Stimulated activated naive CD8-positive, alpha-beta T cell treated with anti-CD3 and anti-CD28 coated beads, Interleukin-15, Interleukin-2, amounts not matched to agents 100 U/mL and 50 U/mL, for 24 hours (primary cell): Measurements from ENCODE around the gene MARK4.

Experiments
- ATAC-seq: fragments of 150-1000 bp; cut with Tn5 transposase; one replicate; pipeline ENCODE4 v1.10.0; 2021
- DNase-seq: peaks from one replicate; pipeline ENCODE4 v3.0.0; 2021

The MARK4 gene

DNA sequence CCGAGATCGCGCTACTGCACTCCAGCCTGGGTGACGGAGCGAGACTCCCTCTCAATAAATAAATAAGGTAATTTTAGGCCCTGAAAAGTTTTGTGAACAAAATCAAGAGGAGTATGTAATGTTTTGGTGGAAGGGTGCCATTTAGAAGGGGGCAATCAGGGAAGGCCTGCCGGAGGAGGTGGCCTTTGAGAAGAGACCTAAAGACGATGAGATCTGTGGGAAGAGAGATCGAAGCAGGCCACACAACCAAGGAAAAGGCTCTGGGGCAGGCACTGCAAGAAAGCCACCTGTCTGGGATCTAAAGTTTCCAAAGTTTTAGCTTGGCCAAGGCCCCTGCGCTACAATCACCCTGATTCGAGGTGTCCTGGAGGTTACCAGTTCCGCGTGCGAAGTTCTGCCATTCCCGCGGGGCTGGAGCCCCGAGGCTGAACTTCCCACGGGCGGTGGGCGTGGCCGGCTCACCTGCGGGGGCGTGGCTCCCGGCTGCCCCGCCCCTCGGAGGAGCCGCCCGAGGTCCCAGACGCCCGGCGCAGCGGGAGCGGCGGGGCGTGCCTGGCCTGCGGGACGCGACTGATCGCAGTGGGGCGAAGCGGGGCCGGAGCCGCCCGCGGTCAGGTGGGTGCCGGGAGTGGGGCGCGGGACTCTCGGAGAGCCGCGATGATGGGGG is 89.3 kb downstream of the MARK4 start, which contains the start of gene KLC3:
Gene KLC3, plus strand, starts transcription at position 519 of the 667 bp plus-strand sequence. CDS start 4,792 bp downstream, outside the sequence.
- DNase-seq (peak; percentile 45), ATAC-seq (no peak)

DNA sequence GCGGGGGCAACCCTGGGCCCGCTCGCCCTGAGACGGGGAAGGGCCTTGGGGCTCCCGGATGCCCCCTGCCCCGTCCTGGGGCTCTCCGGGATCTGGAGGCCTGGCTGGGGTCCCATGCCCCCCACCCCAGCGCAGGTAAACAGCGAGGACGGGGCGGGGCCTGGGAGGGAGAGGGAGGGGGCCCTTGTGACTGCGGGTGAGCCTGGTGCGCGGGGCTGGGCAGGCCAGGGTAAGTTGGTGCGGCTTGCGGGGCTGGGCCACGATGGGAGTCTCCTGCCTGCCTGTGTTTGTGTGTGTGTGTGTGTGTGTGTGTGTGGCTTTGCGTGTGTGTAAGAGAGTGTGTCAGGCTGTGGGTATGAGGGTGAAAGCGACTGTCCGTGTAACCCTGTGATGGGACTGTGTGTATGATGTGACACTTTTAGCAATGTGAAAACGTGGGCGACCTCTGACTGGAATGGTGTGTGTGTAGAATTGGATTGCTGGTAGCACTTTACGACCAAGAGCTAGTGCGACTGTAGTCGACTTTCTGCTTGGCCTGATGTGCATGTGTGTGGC is 89.9 kb downstream of the MARK4 start:
- ATAC-seq (no peak), DNase-seq (no peak)

DNA sequence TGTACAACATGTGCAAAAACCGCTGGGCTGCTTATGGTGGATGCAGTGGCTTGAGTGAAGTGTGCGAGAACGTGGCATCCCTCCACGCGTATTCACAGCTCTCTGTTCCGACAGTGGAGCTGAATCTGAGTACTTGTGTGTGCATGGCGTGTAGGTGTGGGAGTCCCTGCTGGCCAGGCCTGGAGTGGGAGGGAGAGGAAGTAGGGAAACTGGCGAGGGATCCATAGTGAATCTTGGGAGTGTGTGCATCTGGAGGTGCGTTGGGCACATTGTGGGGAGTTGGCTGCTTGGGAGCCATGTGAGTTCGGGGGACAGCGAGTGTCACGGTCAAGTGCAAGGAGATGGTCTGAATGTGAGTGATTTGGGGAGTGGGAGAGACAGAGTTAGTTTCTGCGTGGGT is 91.8 kb downstream of the MARK4 start:
- no peak for DNase-seq
- ATAC-seq, result no peak

DNA sequence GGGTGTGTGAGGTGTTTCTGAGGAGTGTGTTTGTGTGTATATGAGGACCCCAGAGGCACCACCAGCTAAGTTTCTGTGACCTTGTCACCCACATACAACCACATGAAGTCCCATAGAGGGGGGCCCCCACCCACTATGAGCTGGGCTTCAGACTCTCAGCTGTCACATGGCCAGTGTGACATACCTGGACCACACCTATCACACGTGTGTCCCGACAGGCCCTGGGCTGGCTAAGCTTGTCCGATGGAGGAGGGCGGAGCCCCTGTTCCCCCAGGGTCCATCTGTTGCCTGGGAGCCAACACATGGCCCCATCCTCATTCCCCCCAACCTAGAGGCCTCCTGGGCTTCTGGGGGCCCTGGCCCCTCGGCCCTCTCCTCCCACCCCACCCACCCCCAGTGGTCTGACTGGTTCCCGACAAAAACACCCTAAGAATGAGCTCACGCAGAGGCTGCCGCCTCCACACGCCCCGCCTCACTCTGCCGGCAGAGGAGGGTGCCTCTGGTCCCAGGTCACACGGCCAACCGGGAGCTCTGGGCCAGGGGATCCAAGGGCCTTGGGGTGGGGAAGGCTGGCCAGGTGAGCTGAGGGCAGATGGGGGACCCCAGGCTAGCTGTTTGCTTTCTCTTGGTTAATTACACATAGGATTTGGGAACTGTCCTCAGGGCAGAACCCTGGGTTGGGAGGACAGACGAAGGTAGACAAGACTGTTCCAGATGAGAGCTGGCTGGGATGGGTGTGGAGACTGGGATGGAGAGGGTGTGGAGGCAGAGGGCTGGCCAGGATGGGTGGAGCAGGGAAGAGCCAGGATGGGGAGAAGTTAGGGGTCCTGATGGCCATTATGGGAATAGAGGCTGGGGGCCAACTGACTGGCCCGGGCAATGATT is 93.8 kb downstream of the MARK4 start:
- ATAC-seq, result no peak

DNA sequence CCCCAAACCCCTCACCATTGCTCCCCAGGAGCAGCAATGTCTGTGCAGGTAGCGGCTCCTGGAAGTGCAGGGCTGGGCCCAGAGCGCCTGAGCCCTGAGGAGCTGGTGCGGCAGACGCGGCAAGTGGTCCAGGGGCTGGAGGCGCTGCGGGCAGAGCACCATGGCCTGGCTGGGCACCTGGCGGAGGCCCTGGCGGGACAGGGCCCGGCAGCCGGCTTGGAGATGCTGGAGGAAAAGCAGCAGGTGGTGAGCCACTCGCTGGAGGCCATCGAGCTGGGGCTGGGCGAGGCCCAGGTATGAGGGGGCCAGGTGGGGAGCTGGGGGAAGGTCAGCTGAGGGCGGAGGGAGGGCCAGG is 94.4 kb downstream of the MARK4 start:
- no peak for DNase-seq
- no peak for ATAC-seq

More for the DNA sequence above, 93.8 kb downstream of the MARK4 start:
- no peak for DNase-seq

DNA sequence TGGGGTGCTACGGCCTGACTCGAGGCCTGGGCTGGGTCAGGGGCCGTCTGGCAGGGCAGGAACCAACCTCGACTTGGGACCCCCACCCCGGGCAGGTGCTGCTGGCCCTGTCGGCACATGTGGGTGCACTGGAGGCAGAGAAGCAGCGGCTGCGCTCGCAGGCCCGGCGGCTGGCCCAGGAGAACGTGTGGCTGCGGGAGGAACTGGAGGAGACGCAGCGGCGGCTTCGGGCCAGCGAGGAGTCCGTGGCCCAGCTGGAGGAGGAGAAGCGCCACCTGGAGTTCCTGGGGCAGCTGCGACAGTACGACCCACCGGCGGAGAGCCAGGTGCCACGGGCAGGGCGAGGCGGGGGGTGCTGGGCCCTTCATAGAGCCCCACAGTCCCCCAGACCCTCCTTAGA is 95.4 kb downstream of the MARK4 start:
- no peak for DNase-seq
- ATAC-seq, result no peak

DNA sequence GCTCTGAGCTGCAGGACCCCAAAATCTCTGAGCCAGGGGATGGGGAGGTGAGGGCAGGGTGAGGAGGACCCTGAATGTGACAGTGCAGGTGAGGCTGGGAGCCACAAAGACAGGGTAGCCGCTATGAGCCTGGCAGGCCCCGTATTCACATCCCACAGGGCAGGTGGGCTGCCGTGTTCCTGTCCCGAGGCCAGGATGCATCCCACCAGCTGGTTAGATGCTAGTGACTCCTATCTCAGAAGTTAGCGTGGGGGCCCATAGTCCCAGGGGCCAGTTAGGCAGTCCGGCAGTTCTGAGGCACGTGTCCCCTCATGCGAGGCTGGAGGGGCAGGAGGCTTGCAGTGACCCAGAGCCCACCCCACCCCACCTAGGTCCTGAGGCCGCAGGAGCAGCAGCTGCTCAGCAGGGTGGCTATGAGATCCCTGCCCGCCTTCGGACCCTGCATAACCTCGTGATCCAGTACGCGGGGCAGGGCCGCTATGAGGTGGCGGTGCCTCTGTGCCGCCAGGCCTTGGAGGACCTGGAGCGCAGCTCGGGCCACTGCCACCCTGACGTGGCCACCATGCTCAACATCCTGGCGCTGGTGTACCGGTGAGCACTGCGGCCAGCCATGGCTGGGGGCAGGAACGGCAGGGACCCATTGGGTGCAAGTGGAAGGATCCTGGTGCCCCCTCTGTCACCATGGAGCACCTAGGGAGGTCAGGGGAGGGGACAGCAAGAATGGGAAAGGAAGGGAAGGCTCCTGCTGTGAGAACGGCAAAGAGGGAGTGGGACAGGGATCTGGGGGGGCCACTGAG is 96.7 kb downstream of the MARK4 start:
- ATAC-seq, result no peak

DNA sequence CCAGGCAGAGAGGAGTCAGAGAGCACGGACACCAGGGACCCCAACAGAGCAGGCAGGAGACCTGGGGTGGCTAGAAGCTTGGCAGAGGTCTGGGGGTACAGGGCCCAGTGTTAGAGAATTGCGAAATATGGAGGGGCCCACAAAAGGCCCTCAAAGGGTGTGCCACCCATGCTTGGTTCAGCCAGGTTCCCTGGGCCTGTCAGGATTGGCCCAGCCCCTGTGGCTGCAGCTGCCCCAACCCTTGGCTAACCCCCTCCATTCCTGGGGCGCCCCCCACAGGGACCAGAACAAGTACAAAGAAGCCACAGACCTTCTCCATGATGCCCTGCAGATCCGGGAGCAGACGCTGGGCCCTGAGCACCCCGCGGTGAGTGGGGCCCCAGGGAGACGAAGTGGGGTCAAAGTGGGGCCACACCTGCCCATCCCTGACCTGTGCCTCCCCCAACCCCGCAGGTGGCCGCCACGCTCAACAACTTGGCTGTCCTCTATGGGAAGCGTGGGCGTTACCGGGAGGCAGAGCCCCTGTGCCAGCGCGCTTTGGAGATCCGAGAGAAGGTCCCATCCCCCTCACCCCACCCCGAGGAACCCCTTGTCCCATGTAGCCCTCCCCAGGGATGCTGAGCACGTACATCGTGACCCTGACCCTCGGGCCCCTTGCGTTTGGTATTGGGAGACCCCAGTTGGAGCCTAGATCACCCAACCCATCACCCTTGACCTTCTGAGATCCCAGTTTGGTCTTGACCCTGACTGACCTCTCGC is 97.5 kb downstream of the MARK4 start:
- DNase-seq (no peak), ATAC-seq (no peak)

More for the DNA sequence above, 96.7 kb downstream of the MARK4 start:
- no peak for DNase-seq

DNA sequence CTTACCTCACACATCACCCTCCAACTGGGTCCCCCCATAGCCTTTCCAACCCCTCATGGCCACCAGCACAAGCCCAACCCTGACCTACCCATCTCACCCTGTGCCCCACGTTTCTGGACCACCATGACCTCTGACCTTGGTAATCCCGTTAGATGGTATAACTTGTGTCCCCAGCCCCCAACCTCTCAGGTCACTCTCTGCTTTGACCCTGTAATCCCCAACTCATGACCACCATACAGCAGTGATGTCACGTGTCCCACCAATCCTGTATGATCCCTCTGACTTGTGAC is 98.0 kb downstream of the MARK4 start:
- ATAC-seq (no peak), DNase-seq (no peak)

DNA sequence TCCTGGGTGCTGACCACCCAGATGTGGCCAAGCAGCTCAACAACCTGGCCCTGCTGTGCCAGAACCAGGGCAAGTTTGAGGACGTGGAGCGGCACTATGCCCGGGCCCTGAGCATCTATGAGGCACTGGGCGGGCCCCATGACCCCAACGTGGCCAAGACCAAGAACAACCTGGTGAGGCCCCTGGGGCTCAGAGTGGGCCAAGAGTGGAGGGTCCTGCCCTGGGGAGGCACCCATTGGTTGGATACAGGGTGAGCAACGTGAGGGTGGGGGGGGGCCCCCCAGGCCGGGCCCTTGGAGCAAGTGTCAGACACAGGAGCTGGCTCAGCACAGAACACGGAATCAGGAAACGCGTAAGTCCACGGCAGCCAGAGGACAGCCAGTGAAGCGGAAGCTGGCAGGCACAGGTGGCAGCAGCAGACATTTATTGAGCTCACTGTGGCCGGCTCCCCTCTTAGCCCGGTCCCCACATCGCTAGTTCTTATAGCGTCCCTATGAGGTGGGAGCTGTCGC is 98.4 kb downstream of the MARK4 start:
- DNase-seq, result no peak
- ATAC-seq, result no peak

DNA sequence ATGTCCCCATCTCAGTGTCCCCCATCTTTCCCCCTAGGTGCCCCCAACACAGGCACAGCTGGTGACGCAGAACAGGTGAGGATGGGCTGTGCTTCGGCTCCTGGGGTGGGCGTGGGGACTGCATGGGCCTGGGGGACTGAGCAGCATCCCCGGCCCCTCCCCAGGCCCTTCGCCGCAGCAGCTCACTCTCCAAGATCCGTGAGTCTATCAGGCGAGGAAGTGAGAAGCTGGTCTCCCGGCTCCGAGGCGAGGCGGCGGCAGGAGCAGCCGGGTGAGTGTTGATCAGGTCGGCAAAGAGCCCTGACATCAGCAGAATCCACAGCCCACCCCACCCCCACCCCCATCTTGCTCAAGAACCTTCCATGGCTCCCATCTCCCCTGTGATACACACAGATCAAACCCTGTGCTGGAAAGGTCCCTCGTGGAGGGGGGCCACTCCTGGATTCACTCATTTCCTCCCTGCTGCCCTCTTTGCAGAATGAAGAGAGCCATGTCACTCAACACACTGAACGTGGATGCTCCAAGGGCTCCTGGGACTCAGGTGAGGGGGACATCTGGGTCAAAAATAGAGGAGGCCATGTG is 99.5 kb downstream of the MARK4 start:
- ATAC-seq (no peak), DNase-seq (no peak)

DNA sequence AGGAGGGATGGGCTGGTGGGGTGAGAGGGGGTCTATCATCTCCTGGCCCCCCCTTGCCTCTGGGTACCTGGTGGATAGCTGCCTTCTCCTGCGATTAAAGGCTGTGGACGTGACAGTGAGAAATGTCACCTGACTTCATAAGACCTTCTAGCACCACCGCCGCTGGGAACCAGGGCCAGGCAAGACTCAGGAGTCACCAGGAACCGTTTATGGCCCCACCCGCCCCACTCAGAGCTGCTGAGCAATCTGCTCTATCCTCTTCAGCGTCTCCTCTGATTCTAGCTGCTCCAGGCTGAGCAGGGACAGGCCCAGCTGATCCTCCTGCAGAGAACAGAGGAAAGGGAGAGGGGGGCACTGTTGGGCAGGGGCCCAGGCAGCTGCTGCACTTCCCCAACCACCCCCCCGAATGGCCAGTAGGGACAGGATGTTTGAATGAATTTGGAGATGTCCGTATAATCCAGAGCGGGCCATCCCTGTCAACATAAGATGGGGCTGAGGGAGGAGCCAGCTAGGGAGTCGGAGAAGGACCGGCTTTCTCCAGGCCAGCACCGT is 100.4 kb downstream of the MARK4 start:
- DNase-seq, result no peak
- ATAC-seq, result no peak

DNA sequence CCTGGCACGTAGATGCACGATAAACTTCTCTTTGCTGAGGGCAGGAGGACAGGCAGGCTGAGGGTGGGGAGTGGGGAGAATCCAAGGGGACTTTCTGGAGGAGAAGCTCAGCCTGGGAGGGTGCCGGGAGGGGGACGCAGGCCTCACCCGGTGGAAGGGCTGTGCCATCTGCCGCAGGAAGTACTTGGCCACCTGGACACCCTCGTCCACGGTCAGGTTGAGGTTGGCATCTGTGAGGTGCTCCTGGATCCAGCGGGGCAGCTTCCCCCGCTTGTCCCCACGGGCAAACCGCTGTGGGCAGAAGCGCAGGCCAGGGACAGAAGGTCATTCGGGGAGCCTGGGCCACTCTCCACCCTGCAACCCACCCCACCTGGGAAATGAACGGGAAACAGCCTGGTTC is 101.0 kb downstream of the MARK4 start:
- ATAC-seq (no peak), DNase-seq (no peak)

DNA sequence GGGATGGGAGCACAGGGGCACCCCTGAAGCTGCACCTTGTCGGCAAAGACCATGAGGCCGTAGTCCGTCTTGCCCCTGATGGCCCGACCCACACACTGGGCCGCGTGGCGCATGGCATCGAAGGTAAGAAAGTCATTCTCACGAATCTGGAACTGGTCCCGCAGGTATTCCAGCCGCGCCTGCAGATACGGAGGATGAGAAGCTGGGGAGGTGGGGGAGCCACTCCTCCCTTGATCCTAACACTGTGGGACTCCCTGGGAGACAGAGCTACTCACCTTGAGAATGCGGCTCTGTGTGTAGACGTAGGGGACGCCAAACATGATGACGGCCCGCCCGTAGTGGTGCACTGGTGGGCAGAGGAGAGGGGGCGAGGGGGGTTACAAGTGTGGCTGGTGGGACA is 101.4 kb downstream of the MARK4 start:
- ATAC-seq (no peak), DNase-seq (no peak)

DNA sequence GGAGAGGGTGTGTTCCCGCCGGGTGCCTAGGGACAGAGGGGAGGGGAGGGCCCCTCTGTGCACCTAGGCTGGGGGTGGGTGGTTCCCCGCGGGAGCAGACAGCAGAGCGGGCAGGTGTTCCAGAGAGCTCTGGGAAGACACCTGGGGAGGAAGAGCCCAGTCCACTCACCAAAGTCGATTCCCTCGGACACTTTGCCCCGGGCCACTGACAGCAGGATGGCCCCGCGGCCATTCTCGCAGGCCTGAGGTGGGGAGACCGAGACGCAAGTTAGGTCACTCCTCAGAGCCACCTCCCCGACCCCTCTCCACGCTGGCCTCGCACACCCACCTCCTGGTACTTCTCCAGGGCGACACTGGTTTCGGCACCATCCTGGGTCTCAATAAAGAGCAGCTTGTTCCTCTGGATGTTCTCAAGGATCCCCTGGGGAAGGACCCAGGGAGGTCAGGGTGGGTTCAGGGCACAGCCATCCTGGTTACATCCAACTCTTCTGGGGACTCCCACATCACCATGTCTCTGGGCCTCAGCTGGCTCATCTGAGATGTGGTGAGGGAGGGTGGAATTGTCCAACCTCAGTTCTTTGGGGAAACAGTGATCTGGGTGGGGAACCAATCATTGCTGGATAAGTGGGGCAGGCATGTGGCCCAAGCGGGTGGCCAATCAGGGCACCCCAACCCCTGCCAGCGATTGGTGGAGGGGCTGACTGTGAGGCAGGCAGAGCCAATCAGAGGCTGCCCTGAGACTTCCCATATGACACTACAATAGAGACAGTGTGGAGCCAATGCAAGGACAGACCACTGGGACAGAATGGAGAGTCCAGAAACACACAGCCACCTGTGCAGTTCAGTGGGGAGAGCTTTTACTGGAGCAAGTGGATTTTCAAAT is 102.1 kb downstream of the MARK4 start:
- DNase-seq (no peak), ATAC-seq (no peak)

DNA sequence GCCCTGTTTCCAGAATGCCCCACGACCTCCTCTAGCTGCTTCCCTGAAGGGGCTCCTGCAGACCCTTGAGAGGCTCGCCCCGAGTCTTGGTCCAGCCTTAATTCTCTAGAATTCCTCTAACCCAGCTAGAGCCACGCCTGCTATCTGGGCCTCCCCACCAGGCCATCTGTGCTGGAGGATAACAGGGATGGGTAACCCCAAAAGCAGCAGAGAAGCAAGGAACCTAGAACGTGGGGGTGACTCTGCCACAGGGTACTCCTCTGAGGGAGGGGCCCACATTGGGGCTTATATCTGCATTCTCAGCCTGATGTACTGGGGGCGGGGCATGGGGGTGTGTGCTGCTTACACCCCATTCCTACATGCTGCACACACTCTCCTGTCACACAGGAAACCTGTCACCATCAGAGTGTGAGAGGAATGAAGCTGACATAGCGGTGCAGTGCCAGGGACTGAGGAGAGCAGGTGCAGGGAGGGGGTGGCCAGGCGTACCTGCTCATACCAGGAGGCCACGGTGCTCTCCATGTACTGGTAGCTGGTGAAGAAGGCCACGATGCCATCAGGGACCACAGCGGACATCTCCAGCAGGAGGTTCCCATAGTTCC is 103.3 kb downstream of the MARK4 start:
- DNase-seq (no peak), ATAC-seq (no peak)
